H1 (cell line): ENCODE data around the gene ZFAND3.

Experiments
- CBX8 ChIP-seq: fragments of 300-800, 300-1000 bp; sonication (generic); IDR thresholded peaks from 2 replicates; pipeline ENCODE4 v1.7.1; 2016; ENCODE audit warnings: low read depth, low read length, borderline replicate concordance
- CTCF ChIP-seq, 3 experiments: IDR thresholded peaks; 1 replicate in 2 of 3; 2 replicates in 1 of 3; pipeline versions ENCODE4 v1.5.1 to v1.6.1; 2011; ENCODE audit warnings: low read length in 3 of 3, mild to moderate bottlenecking in 3 of 3, inconsistent platforms in 2 of 3, low read depth in 1 of 3, moderate library complexity in 1 of 3; ENCODE audit not compliant: insufficient read depth in 1 of 3; ENCODE audit errors: control extremely low read depth in 1 of 3
- JUND ChIP-seq: IDR thresholded peaks from 2 replicates; pipeline ENCODE4 v1.6.1; 2011; ENCODE audit warnings: mild to moderate bottlenecking, improper control_type of control experiment, low read length
- POLR2A ChIP-seq, 2 experiments: IDR thresholded peaks; 1 replicate in 1 of 2; 2 replicates in 1 of 2; pipeline ENCODE4 v1.6.1; 2011; ENCODE audit warnings: low read depth in 2 of 2, low read length in 2 of 2, mild to moderate bottlenecking in 2 of 2; ENCODE audit errors: control extremely low read depth in 1 of 2
- SIX5 ChIP-seq: IDR thresholded peaks from 2 replicates; pipeline ENCODE4 v1.6.1; 2011; ENCODE audit warnings: mild to moderate bottlenecking, low read depth, low read length
- TAF1 ChIP-seq: IDR thresholded peaks from 2 replicates; pipeline ENCODE4 v1.6.1; 2011; ENCODE audit warnings: mild to moderate bottlenecking, low read depth, low read length

GRCh38 chr6:37816599-37817375 is 2.7 kb upstream of the ZFAND3 start:
- TF ChIP-seq POLR2A (IDR thresholded peaks at IDR 0.05; ENCODE audit: control extremely low read depth in 1 of 2, low read depth in 2 of 2, low read length in 2 of 2) (no peak), SIX5 (no peak), CBX8 (no peak), CTCF (IDR thresholded peaks at IDR 0.05; ENCODE audit: control extremely low read depth in 1 of 3, insufficient read depth in 1 of 3, low read depth in 1 of 3, low read length in 3 of 3) (no peak), TAF1 (no peak), JUND (no peak)
